Measurements from ENCODE around the gene ALDH1L1. TPM values are rescaled to one million over a fixed set of nuclear protein-coding genes. Genes with fewer than 3 reads are reported as not detected.

ALDH1L1 gene
- total and polyA plus RNA-seq, 2 experiments from 2014 or later, result 1.0 to 1.3 TPM

- no peak overlapping the region for H3K4me3 ChIP-seq
- DNase-seq (ENCODE audit: low spot score) (no peak), ATAC-seq (no peak)
- Mint-ChIP-seq H3K27me3 (ENCODE audit: insufficient read depth, low read depth, poor library complexity) (peaks cover 14% of the 10 kb centered on the region), H3K27ac (no peak overlapping the region), H3K9me3 (no peaks in the 10 kb centered on the region), H3K4me3 (no peak overlapping the region), H3K4me1 (peaks cover 22% of the 10 kb centered on the region), H3K36me3 (ENCODE audit: low read depth) (no peaks in the 10 kb centered on the region)
- no peaks in the 10 kb centered on the region for H3K79me2 ChIP-seq (replicated peaks; ENCODE audit: insufficient read depth)
- no peaks in the 10 kb centered on the region for H4K20me1 ChIP-seq (replicated peaks; ENCODE audit: insufficient read depth)
- no peaks in the 10 kb centered on the region for H3K27me3 ChIP-seq (ENCODE audit: insufficient read depth)
- no peak overlapping the region for H2AFZ ChIP-seq
- no peak overlapping the region for H3K27ac ChIP-seq (ENCODE audit: low read depth)
- no peak overlapping the region for H3K4me2 ChIP-seq
- no peaks in the 10 kb centered on the region for H3K36me3 ChIP-seq (ENCODE audit: insufficient read depth)
- no peak for TF ChIP-seq STAT1 (IDR thresholded peaks at IDR 0.05; ENCODE audit: unreplicated experiment)
- TF ChIP-seq ZNF331 (CRISPR knock-in tag; IDR thresholded peaks at IDR 0.05; ENCODE audit: low read depth), result no peak
- no peak for TF ChIP-seq EZH2 (IDR thresholded peaks at IDR 0.05; ENCODE audit: low read depth, unreplicated experiment)
- no peak for TF ChIP-seq CREB1 (CRISPR knock-in tag; IDR thresholded peaks at IDR 0.05; ENCODE audit: low read depth)
- TF ChIP-seq ETS1 (IDR thresholded peaks at IDR 0.05), result no peak
- no peak for TF ChIP-seq CTCF (conservative IDR thresholded peaks at IDR 0.05; ENCODE audit: low read depth in 2 of 2)
- no peak for TF ChIP-seq ZNF114 (CRISPR knock-in tag; IDR thresholded peaks at IDR 0.05)
- no peak for TF ChIP-seq NANOG (IDR thresholded peaks at IDR 0.05; ENCODE audit: borderline replicate concordance)
- TF ChIP-seq JUNB (IDR thresholded peaks at IDR 0.05; ENCODE audit: unreplicated experiment), result no peak
- TF ChIP-seq REST (IDR thresholded peaks at IDR 0.05; ENCODE audit: unreplicated experiment), result no peak
- TF ChIP-seq ZNF462 (CRISPR knock-in tag; IDR thresholded peaks at IDR 0.05), result no peak
- no peak for TF ChIP-seq POLR2AphosphoS5 (IDR thresholded peaks at IDR 0.05; ENCODE audit: low read depth)
- TF ChIP-seq EZH2phosphoT487 (IDR thresholded peaks at IDR 0.05; ENCODE audit: unreplicated experiment), result no peak
- no peaks in the 10 kb centered on the region for H3K9me2 ChIP-seq (ENCODE audit: insufficient read depth)
- no peaks in the 10 kb centered on the region; the same call in 1 of the 2 replicates for H3K4me1 ChIP-seq (ENCODE audit: insufficient read depth)
- H3F3A ChIP-seq (replicated peaks; ENCODE audit: low read depth), result no peaks in the 10 kb centered on the region
Measured at GRCh38 chr3:126127452-126127851, 52.9 kb downstream of the ALDH1L1 start.
